Fibroblast of villous mesenchyme (primary cell): ENCODE data around the gene MGAT5. TPM values are rescaled to one million over a fixed set of nuclear protein-coding genes. Genes with fewer than 3 reads are reported as not detected.

Source experiments
- DNase-seq: peaks from one replicate; pipeline ENCODE4 v3.0.0-alpha.2; 2010; ENCODE audit warnings: low read depth
- H3K4me3 ChIP-seq: 2 replicates; pipeline ENCODE4 v1.5.1; 2011; ENCODE audit warnings: low read depth, mild to moderate bottlenecking, low read length
- total RNA-seq: library from RNA; depleted of rRNA; stranded (reverse); fragments of >200 nt; gene quantifications from 2 replicates; pipeline ENCODE4 v1.2.3, GENCODE V29; 2012
- TF ChIP-seq, protein P1 (sequence below): IDR thresholded peaks from 2 replicates; pipeline ENCODE4 v1.5.1; 2012; ENCODE audit warnings: low read depth, mild to moderate bottlenecking, low read length; ENCODE audit not compliant: insufficient read depth

The MGAT5 gene
- total RNA-seq, 1 donor = 109 TPM

DNA sequence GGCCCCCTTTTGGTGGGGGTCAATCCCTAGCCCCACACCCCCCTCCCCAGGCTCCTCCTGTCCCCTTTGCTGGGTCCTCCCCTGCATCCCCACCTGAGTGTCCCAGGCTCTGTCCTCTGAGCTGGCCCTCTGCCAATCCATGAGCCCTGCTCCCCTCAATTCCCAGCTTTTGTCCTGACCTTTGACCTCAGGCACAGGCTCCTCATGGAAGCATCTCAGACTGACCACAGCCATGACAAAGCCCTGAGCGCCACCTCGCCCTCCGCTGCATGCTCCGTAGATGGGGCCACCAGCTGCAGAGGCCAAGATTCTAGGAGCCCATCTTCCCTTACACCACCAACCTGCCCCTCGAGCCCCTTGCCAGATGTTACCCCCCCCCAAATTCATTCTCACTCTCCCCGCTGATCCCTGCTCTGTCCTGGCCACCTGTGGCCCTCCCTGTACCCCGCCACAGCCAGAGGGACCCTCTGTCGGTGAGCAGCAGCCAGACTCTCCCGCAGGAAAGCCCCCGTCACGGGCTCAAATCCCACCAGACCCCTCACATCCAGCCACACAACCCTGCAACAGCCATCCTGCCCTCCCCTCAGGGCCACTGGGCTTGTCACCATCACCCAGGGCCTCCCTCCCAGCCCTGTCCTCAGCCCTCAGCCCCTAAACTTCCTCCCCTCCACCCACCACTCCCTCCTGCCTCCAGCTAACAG is 206.0 kb downstream of the MGAT5 start:
- TF ChIP-seq, protein P1, sequence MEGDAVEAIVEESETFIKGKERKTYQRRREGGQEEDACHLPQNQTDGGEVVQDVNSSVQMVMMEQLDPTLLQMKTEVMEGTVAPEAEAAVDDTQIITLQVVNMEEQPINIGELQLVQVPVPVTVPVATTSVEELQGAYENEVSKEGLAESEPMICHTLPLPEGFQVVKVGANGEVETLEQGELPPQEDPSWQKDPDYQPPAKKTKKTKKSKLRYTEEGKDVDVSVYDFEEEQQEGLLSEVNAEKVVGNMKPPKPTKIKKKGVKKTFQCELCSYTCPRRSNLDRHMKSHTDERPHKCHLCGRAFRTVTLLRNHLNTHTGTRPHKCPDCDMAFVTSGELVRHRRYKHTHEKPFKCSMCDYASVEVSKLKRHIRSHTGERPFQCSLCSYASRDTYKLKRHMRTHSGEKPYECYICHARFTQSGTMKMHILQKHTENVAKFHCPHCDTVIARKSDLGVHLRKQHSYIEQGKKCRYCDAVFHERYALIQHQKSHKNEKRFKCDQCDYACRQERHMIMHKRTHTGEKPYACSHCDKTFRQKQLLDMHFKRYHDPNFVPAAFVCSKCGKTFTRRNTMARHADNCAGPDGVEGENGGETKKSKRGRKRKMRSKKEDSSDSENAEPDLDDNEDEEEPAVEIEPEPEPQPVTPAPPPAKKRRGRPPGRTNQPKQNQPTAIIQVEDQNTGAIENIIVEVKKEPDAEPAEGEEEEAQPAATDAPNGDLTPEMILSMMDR = no peak
- no peak overlapping the region for H3K4me3 ChIP-seq
- no peak for DNase-seq

DNA sequence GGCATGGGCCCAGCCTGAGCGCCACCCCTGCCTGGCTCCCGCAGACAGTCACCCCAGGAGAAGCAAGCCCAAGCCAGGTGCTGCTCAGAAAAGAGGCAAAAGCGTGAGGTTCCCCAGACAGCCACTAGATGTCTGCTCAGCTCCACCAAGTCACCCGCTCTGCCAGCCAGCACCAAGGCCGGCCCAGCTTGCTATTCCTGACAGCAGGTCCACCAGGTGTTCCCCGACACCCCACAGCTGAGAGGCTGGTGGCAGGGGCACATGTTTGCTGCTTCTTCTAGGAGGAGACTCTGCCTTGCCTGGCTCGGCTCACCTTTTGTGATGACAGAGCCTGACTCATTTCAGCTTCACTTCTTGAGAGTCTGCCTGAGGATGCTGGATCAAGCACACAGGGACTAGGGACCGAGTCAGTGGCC is 206.7 kb downstream of the MGAT5 start:
- H3K4me3 ChIP-seq = no peak overlapping the region
- TF ChIP-seq, protein P1 = peak; percentile 74
- peak; percentile 60 for DNase-seq

DNA sequence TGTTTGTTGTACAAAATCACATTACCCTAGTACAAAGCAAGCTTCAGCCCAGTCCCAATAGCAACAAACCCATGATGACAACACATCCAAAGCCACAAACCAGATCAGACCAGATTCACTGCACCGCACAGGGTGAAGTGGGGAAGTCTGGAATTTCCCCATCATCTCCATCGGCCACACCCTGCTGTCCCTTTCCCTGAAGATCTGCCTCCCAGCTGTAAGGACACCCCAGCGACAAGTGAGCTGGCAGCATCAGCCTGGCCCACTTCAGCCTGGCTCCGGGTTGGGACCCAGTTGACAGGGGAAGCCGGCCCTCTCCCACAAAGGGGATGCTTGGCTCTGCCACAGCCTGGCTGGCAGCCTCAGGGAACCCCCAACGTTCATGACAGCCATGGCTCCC is 207.6 kb downstream of the MGAT5 start:
- H3K4me3 ChIP-seq = no peak overlapping the region
- TF ChIP-seq, protein P1 = no peak
- no peak for DNase-seq

DNA sequence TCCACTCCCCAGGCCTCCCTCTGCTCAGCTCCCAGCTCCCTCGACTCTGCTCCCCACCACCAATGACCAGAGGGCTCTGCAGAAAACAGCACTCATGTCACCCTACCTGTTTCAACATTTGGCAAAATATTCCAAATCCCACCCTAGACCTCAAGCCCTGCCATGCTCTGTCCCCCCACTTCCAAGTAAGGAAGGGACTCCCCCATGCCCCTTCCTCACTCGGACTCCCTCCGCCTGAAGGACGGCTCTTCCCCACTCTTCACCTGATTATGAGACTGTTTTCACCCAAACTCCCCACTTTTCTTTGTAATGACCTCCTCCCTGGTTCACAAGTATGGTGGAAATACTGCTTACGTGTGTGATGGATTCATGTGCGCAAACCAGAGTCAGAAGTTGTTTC is 208.4 kb downstream of the MGAT5 start:
- no peak for DNase-seq
- TF ChIP-seq, protein P1 = no peak
- no peak overlapping the region for H3K4me3 ChIP-seq

DNA sequence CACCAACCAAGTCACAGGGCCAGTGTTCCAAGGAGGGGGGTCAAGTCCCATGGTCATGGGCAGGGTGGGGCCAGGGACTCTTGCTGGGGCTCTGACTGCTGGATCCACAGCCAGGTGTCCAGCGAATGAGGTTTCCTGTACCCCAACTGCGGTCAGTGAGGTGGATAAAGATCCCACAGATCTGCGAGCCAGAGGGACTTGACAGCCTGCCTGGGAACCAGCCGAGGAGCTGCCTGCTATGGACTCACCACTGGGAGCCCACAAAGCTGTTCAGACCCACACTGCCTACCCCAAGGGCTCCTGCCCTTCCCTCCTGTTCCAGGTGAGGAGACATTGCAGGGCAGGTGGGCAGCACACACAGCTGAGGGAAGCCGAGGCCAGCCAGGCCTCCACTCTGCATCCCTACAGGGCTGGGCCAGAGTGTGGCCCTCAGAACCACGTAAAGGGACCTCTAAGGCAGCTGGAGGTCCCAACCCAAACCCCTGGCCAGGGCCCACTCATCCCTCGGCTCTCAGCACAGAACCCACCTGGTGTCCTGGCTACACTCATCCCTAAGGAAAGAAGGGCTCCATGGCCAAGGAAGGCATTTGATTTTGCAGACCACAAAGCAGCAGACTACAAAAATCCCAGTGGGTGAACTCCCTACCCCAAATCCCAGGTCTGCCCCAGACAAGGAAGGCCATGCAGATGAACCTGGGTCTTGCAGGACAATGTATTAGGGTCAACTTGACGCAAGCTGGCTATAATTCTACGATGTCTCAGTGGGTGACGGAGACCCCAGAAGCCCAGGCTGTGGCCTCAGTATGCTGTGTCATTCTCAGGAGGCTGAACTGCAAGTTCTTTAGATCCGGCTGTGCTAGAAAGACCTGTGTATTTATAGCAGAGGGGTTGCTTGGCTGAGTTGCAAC is 209.2 kb downstream of the MGAT5 start:
- H3K4me3 ChIP-seq = no peak overlapping the region
- no peak for DNase-seq
- TF ChIP-seq, protein P1 = no peak

DNA sequence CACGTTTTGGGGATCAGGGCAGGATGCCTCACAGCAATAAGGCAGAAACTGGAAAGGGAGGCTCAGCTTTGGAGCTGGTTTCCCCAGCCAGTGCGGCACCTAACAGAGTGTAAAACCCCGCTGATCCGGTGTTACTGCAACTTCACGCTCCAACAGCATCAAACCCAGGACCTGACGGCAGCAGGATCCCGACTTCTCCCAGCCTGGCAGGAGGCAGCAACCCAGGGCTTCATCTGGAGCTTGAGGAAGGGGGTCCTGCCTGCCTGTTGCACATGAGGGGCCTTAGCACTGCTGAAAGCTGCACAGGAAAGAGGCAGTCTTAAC is 209.8 kb downstream of the MGAT5 start:
- no peak overlapping the region for H3K4me3 ChIP-seq
- TF ChIP-seq, protein P1 = no peak
- DNase-seq = no peak
